SK-N-SH (cell line): ENCODE data around the gene ADAMTS14. TPM values are rescaled to one million over a fixed set of nuclear protein-coding genes. Genes with fewer than 3 reads are reported as not detected.

Experiments
- CTCF ChIA-PET: fragments of 300-600, 350-600 bp; formaldehyde crosslinking; extraction: SDS; loops from one replicate; lab custom pipeline; 2021; lab: Yijun Ruan, JAX
- POLR2A ChIA-PET: fragments of 350-600 bp; sonication (Branson Sonifier 250); formaldehyde crosslinking; extraction: SDS; loops from one replicate; lab custom pipeline; 2020; ENCODE audit warnings: antibody characterized with exemption, inconsistent platforms; lab: Yijun Ruan, JAX
- DNase-seq: peaks from one replicate; pipeline ENCODE4 v3.0.0; 2012
- H2AFZ ChIP-seq: fragments of 200-600 bp; sonication (generic); 2 replicates; pipeline ENCODE4 v1.8.1; 2016; ENCODE audit warnings: antibody characterized with exemption, mild to moderate bottlenecking, low read depth
- H3F3A ChIP-seq: fragments of 200-600 bp; sonication (generic); replicated peaks from 2 replicates; pipeline ENCODE3; 2016; ENCODE audit warnings: antibody characterized with exemption, mild to moderate bottlenecking; ENCODE audit not compliant: insufficient read depth
- H3K27ac ChIP-seq, 2 experiments: fragments of 200-500 bp in 1 of 2; fragments of 200-600 bp in 1 of 2; sonication (Bioruptor generic) in 1 of 2; sonication (generic), shearing (Covaris generic) in 1 of 2; 2 replicates each; pipeline versions ENCODE4 v1.5.1 to v1.6.1; 2014 to 2016; ENCODE audit warnings: low read depth in 2 of 2, inconsistent platforms in 1 of 2, low read length in 1 of 2, mild to moderate bottlenecking in 1 of 2, mixed read lengths in 1 of 2
- H3K27me3 ChIP-seq: fragments of 200-600 bp; sonication (generic), shearing (Covaris generic); 2 replicates; pipeline ENCODE4 v1.6.1; 2016; ENCODE audit warnings: mixed run types; ENCODE audit not compliant: insufficient read depth
- H3K36me3 ChIP-seq, 2 experiments: fragments of 200-500 bp in 1 of 2; fragments of 200-600 bp in 1 of 2; sonication (Bioruptor generic) in 1 of 2; sonication (generic) in 1 of 2; replicated peaks in 1 of 2; 2 replicates each; pipeline versions ENCODE3 to v1.5.1; 2014 to 2016; ENCODE audit warnings: low read length in 1 of 2, mild to moderate bottlenecking in 1 of 2; ENCODE audit not compliant: insufficient read depth in 2 of 2, control insufficient read depth in 1 of 2
- H3K4me1 ChIP-seq, 2 experiments: fragments of 200-500 bp in 1 of 2; fragments of 200-600 bp in 1 of 2; sonication (Bioruptor generic) in 1 of 2; sonication (generic), shearing (Covaris generic) in 1 of 2; 2 replicates each; pipeline versions ENCODE4 v1.5.1 to v1.6.1; 2014 to 2016; ENCODE audit warnings: low read depth in 1 of 2, low read length in 1 of 2, mixed run types in 1 of 2; ENCODE audit not compliant: insufficient read depth in 2 of 2, control insufficient read depth in 1 of 2
- H3K4me2 ChIP-seq: fragments of 200-600 bp; sonication (generic), shearing (Covaris generic); 2 replicates; pipeline ENCODE4 v1.6.1; 2017; ENCODE audit warnings: mixed run types
- H3K4me3 ChIP-seq, 2 experiments: fragments of 200-500 bp in 1 of 2; fragments of 200-600 bp in 1 of 2; sonication (Bioruptor generic) in 1 of 2; sonication (generic), shearing (Covaris generic) in 1 of 2; 2 replicates each; pipeline versions ENCODE4 v1.5.1 to v1.8.1; 2014 to 2016; ENCODE audit warnings: low read depth in 2 of 2, inconsistent platforms in 1 of 2, low read length in 1 of 2, mild to moderate bottlenecking in 1 of 2, mixed read lengths in 1 of 2, moderate library complexity in 1 of 2
- H3K79me2 ChIP-seq: fragments of 200-600 bp; sonication (generic); 2 replicates; pipeline ENCODE4 v1.8.1; 2017; ENCODE audit warnings: mild to moderate bottlenecking; ENCODE audit not compliant: insufficient read depth
- H3K9ac ChIP-seq: fragments of 200-600 bp; sonication (generic); 2 replicates; pipeline ENCODE4 v1.6.1; 2017; ENCODE audit warnings: mixed run types
- H3K9me2 ChIP-seq: fragments of 200-600 bp; sonication (generic); 2 replicates; pipeline ENCODE4 v1.6.1; 2017; ENCODE audit warnings: mixed run types
- H3K9me3 ChIP-seq: fragments of 200-600 bp; sonication (generic); 2 replicates; pipeline ENCODE4 v1.6.1; 2017; ENCODE audit warnings: mixed run types, mild to moderate bottlenecking, moderate library complexity
- H4K20me1 ChIP-seq: fragments of 200-600 bp; sonication (generic); 2 replicates; pipeline ENCODE4 v1.6.1; 2017; ENCODE audit warnings: mild to moderate bottlenecking, mixed run types; ENCODE audit not compliant: insufficient read depth
- EP300 ChIP-seq, 2 experiments: IDR thresholded peaks; 2 replicates each; pipeline versions ENCODE4 v1.4.0 to v1.6.1; 2012; ENCODE audit warnings: borderline replicate concordance in 1 of 2, low read depth in 1 of 2, low read length in 1 of 2
- FOSL2 ChIP-seq: IDR thresholded peaks from 2 replicates; pipeline ENCODE4 v1.4.0; 2012; ENCODE audit warnings: low read depth, mild to moderate bottlenecking, moderate library complexity, borderline replicate concordance
- GABPA ChIP-seq: IDR thresholded peaks from 2 replicates; pipeline ENCODE4 v1.4.0; 2012; ENCODE audit warnings: low read depth, mild to moderate bottlenecking
- MEF2A ChIP-seq: IDR thresholded peaks from 2 replicates; pipeline ENCODE4 v1.4.0; 2012; ENCODE audit warnings: low read depth, borderline replicate concordance
- NFIC ChIP-seq: IDR thresholded peaks from 2 replicates; pipeline ENCODE4 v1.4.0; 2012; ENCODE audit warnings: borderline replicate concordance
- RCOR1 ChIP-seq: fragments of 150-350 bp; IDR thresholded peaks from 2 replicates; pipeline ENCODE4 v1.6.1; 2017; ENCODE audit warnings: antibody characterized with exemption, low read length
- SIN3A ChIP-seq: IDR thresholded peaks from 2 replicates; pipeline ENCODE4 v1.6.1; 2012; ENCODE audit warnings: low read depth, mild to moderate bottlenecking, low read length, moderate library complexity, borderline replicate concordance
- TAF1 ChIP-seq: IDR thresholded peaks from 2 replicates; pipeline ENCODE4 v1.6.1; 2012; ENCODE audit warnings: low read depth, mild to moderate bottlenecking, low read length, moderate library complexity, borderline replicate concordance
- TCF12 ChIP-seq: IDR thresholded peaks from 2 replicates; pipeline ENCODE4 v1.4.0; 2012
- TEAD4 ChIP-seq: IDR thresholded peaks from 2 replicates; pipeline ENCODE4 v1.4.0; 2012; ENCODE audit warnings: mild to moderate bottlenecking, borderline replicate concordance; ENCODE audit not compliant: insufficient read depth
- WGBS: methylation state at CpG from one replicate; pipeline ENCODE4 v1.1.6; 2017; ENCODE audit warnings: low lambda C conversion rate; 5-methylcytosine and 5-hydroxymethylcytosine counted together
- polyA plus RNA-seq, 3 experiments: library from polyadenylated mRNA; depleted of rRNA; stranded (reverse); fragments of >200 nt; gene quantifications; 2 replicates each; pipeline ENCODE4 v1.2.3, GENCODE V29; 2012
- TF ChIP-seq, protein P1 (sequence below): IDR thresholded peaks from 2 replicates; pipeline ENCODE4 v1.4.0; 2012; ENCODE audit warnings: low read depth, borderline replicate concordance
- TF ChIP-seq, protein P2 (sequence below): fragments of 200-600 bp; sonication (generic); IDR thresholded peaks from 2 replicates; pipeline ENCODE4 v1.6.1; 2017; ENCODE audit warnings: antibody characterized with exemption, mild to moderate bottlenecking, moderate library complexity
- TF ChIP-seq, protein P3 (sequence below): fragments of 150-350 bp; IDR thresholded peaks from 2 replicates; pipeline ENCODE4 v1.6.1; 2016; ENCODE audit warnings: mild to moderate bottlenecking, low read depth, low read length
- TF ChIP-seq, protein P4 (sequence below): IDR thresholded peaks from 2 replicates; pipeline ENCODE4 v1.4.0; 2012; ENCODE audit warnings: low read depth, borderline replicate concordance
- TF ChIP-seq, protein P5 (sequence below): IDR thresholded peaks from 2 replicates; pipeline ENCODE4 v1.6.1; 2012; ENCODE audit warnings: mild to moderate bottlenecking, low read depth, low read length, moderate library complexity
- TF ChIP-seq, protein P6 (sequence below): IDR thresholded peaks from 2 replicates; pipeline ENCODE4 v1.4.0; 2012; ENCODE audit warnings: low read depth

Gene ADAMTS14
- polyA plus RNA-seq, 1 of the 3 experiments (the other 2 are of a cell fraction): 1.1 TPM

DNA sequence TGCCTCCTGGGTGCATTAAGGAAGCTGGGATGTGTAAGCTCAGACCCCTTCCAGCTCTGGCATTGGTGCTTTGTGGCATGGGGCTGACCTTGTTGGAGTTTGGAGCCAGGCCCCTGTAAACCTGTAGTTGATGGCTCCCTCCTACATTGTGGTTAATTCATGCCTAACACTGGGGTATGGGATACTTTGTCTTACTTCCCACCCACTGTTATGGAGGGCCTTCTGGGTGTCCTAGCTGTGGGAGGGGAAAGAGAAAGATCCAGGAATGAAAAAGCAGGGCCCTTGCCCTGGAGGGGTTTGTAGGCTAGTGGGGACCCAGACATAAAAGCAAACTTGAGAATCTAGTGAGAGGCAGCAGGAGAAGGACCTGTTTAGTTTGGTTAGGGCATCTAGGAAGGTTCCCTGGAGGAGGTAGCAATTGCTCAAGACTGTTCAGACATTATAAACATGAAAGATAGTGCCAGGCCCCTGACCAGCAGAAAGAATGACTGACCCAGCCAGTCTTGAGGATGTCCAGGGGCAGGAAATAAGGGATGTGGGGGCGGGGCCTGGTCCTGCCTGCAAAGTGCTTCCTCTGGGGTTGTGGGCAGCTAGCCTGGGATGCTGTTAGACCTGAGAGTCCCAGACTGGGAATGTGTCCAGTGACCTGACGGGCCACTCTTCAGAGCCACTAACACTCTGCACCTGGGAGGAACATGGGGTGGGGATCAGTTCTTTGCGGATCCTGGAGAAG is 6.6 kb downstream of the ADAMTS14 start (continued):
- TF ChIP-seq, protein P1, sequence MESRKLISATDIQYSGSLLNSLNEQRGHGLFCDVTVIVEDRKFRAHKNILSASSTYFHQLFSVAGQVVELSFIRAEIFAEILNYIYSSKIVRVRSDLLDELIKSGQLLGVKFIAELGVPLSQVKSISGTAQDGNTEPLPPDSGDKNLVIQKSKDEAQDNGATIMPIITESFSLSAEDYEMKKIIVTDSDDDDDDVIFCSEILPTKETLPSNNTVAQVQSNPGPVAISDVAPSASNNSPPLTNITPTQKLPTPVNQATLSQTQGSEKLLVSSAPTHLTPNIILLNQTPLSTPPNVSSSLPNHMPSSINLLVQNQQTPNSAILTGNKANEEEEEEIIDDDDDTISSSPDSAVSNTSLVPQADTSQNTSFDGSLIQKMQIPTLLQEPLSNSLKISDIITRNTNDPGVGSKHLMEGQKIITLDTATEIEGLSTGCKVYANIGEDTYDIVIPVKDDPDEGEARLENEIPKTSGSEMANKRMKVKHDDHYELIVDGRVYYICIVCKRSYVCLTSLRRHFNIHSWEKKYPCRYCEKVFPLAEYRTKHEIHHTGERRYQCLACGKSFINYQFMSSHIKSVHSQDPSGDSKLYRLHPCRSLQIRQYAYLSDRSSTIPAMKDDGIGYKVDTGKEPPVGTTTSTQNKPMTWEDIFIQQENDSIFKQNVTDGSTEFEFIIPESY: no peak
- TF ChIP-seq MEF2A (no peak), TAF1 (no peak)

DNA sequence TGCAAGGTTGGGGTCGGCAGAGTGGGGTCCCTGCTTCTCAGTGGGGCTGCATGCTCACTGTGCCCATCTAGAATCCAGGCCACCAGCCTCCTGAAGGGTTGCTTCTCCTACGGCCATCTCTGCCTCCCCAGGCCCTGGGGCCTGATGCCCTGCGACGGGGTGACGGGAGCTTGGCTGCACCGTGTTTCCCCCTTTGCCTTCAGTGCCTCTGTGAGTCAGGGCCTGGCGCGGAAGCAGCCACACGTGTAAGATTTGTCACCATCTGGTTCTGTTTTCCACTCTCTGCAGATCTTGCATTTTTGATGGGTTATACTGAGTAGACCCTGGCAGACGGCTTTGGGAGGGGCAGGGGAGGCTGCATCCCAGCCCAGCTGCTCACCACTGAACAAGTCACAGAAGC is 7.2 kb downstream of the ADAMTS14 start:
- Histone ChIP-seq H3K36me3 (no peaks in the 10 kb centered on the region), H3K9ac (no peak overlapping the region), H2AFZ (no peak overlapping the region), H4K20me1 (no peaks in the 10 kb centered on the region), H3K27ac (peak overlapping the region in 1 of 2 experiments; percentile 88; a peak in 2 of 4 replicates), H3K27me3 (no peaks in the 10 kb centered on the region), H3K4me2 (peak overlapping the region; percentile 52; the same call in 1 of the 2 replicates), H3K9me2 (no peaks in the 10 kb centered on the region), H3K4me3 (no peak overlapping the region), H3K4me1 (peaks cover 7 to 78% of the 10 kb centered on the region in 2 experiments; a peak in 2 of 4 replicates), H3K9me3 (no peaks in the 10 kb centered on the region), H3F3A (no peaks in the 10 kb centered on the region), H3K79me2 (no peaks in the 10 kb centered on the region)
- DNase-seq: peak; percentile 83
- POLR2A ChIA-PET: interaction anchor here (1.6 to 1.7 kb wide), 2 partner anchors 14 to 117 kb away, joined by 7 to 11 read pairs; no protein-coding TSS in a partner anchor
- CTCF ChIA-PET: interaction anchor here (1.5 kb wide), 1 partner anchor 129 kb away, joined by 4 read pairs; no protein-coding TSS in a partner anchor
- 36% methylated on average over 4 of the region's 10 CpGs for WGBS
- TF ChIP-seq, protein P1: no peak
- TF ChIP-seq NFIC (0 out of 2 replicates have a peak, but pooled peaks have one; percentile 46), TEAD4 (no peak), SIN3A (no peak), GABPA (no peak), FOSL2 (peak; percentile 30; the same call in 1 of the 2 replicates), TCF12 (peak; percentile 88), RCOR1 (peak; percentile 8; the same call in 1 of the 2 replicates), EP300 (IDR thresholded peaks at IDR 0.05; ENCODE audit: borderline replicate concordance in 1 of 2, low read depth in 1 of 2, low read length in 1 of 2) (peak; percentile 10 to 39; a peak in 1 of 4 replicates)
- TF ChIP-seq, protein P2, sequence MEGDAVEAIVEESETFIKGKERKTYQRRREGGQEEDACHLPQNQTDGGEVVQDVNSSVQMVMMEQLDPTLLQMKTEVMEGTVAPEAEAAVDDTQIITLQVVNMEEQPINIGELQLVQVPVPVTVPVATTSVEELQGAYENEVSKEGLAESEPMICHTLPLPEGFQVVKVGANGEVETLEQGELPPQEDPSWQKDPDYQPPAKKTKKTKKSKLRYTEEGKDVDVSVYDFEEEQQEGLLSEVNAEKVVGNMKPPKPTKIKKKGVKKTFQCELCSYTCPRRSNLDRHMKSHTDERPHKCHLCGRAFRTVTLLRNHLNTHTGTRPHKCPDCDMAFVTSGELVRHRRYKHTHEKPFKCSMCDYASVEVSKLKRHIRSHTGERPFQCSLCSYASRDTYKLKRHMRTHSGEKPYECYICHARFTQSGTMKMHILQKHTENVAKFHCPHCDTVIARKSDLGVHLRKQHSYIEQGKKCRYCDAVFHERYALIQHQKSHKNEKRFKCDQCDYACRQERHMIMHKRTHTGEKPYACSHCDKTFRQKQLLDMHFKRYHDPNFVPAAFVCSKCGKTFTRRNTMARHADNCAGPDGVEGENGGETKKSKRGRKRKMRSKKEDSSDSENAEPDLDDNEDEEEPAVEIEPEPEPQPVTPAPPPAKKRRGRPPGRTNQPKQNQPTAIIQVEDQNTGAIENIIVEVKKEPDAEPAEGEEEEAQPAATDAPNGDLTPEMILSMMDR: no peak
- TF ChIP-seq, protein P3, sequence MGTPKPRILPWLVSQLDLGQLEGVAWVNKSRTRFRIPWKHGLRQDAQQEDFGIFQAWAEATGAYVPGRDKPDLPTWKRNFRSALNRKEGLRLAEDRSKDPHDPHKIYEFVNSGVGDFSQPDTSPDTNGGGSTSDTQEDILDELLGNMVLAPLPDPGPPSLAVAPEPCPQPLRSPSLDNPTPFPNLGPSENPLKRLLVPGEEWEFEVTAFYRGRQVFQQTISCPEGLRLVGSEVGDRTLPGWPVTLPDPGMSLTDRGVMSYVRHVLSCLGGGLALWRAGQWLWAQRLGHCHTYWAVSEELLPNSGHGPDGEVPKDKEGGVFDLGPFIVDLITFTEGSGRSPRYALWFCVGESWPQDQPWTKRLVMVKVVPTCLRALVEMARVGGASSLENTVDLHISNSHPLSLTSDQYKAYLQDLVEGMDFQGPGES: no peak
- TF ChIP-seq, protein P4, sequence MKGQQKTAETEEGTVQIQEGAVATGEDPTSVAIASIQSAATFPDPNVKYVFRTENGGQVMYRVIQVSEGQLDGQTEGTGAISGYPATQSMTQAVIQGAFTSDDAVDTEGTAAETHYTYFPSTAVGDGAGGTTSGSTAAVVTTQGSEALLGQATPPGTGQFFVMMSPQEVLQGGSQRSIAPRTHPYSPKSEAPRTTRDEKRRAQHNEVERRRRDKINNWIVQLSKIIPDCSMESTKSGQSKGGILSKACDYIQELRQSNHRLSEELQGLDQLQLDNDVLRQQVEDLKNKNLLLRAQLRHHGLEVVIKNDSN: no peak
- TF ChIP-seq, protein P5, sequence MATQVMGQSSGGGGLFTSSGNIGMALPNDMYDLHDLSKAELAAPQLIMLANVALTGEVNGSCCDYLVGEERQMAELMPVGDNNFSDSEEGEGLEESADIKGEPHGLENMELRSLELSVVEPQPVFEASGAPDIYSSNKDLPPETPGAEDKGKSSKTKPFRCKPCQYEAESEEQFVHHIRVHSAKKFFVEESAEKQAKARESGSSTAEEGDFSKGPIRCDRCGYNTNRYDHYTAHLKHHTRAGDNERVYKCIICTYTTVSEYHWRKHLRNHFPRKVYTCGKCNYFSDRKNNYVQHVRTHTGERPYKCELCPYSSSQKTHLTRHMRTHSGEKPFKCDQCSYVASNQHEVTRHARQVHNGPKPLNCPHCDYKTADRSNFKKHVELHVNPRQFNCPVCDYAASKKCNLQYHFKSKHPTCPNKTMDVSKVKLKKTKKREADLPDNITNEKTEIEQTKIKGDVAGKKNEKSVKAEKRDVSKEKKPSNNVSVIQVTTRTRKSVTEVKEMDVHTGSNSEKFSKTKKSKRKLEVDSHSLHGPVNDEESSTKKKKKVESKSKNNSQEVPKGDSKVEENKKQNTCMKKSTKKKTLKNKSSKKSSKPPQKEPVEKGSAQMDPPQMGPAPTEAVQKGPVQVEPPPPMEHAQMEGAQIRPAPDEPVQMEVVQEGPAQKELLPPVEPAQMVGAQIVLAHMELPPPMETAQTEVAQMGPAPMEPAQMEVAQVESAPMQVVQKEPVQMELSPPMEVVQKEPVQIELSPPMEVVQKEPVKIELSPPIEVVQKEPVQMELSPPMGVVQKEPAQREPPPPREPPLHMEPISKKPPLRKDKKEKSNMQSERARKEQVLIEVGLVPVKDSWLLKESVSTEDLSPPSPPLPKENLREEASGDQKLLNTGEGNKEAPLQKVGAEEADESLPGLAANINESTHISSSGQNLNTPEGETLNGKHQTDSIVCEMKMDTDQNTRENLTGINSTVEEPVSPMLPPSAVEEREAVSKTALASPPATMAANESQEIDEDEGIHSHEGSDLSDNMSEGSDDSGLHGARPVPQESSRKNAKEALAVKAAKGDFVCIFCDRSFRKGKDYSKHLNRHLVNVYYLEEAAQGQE: no peak
- TF ChIP-seq, protein P6, sequence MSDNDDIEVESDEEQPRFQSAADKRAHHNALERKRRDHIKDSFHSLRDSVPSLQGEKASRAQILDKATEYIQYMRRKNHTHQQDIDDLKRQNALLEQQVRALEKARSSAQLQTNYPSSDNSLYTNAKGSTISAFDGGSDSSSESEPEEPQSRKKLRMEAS: peak; percentile 47; the same call in 1 of the 2 replicates
